DMS 273 treated with DMSO at 0.1 percent for 48 hours (cell line): ENCODE data around the gene STARD3.
"Not testable (repeated sequence)": the region's sequence is repeated elsewhere in the genome, so short reads cannot be mapped to it uniquely, and the experiment has no call there.

Source experiments
- DNase-seq: peaks from one replicate; lab custom pipeline; 2025; lab: John Stamatoyannopoulos, UW

The STARD3 gene

DNA sequence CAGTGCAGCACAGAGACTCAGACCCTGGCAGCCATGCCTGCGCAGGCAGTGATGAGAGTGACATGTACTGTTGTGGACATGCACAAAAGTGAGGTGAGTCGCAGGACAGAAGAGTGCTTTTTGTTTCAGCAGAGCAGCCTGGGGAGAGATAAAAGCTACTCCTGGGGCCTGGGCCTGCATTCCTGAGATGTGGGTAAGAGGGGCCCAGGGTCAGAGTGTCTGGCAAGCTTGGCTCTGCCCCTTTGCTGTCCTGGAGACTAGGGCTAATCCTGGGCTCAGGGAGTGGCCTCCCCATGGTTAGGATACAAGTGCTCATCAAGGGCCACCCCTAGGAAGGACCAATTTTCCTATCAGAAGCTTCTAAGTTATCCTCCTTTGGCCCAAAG is 58.1 kb downstream of the STARD3 start:
- no peak for DNase-seq

DNA sequence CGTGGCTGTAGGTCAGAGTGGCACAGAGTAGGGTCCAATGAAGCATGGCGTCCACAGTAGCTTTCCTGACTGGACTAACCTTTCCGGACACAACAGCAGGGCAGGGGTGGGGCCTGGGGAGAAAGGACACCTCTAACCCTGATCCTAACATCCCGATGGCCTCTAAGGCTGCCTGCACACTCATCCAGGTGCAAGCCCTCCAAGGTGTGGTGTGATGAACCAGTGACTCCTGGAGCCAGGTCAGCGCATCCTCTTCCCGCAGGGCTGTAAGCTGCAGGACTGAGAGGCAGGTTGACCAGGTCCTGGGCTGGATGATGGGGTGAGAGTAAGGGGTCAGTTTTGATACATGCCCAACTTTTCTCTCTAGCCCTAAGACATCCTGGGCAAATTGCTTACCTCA is 59.8 kb downstream of the STARD3 start:
- DNase-seq = no peak

DNA sequence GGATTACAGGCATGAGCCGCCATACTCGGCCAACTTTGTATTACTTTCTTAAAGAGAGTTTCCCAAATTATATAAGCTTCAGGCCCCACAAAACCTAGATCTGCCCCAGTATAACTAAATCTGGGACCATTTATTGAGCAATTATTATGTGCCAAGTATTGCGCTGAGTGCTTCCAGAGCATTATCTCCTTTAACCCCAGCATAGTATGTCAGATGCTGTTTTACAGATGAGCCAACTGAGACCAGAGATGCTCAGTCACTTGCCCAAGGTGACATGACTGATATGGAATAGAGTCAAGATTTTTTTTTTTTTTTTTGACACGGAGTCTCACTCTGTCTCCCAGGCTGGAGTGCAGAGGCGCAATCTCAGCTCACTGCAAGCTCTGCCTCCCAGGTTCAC is 61.0 kb downstream of the STARD3 start:
- no peak for DNase-seq

- DNase-seq = not testable (repeated sequence)
These were observed 62.3 kb downstream of the STARD3 start for GRCh38 chr17:39699157-39699817.

- DNase-seq = no peak
These were observed 62.8 kb downstream of the STARD3 start, which contains the start of gene ERBB2 for GRCh38 chr17:39699818-39700147. ERBB2 (plus strand) TSS chr17:39700064; CDS start chr17:39700239, 175 bp downstream.

GRCh38 chr17:39700148-39700987 is 63.4 kb downstream of the STARD3 start:
- no peak for DNase-seq

DNA sequence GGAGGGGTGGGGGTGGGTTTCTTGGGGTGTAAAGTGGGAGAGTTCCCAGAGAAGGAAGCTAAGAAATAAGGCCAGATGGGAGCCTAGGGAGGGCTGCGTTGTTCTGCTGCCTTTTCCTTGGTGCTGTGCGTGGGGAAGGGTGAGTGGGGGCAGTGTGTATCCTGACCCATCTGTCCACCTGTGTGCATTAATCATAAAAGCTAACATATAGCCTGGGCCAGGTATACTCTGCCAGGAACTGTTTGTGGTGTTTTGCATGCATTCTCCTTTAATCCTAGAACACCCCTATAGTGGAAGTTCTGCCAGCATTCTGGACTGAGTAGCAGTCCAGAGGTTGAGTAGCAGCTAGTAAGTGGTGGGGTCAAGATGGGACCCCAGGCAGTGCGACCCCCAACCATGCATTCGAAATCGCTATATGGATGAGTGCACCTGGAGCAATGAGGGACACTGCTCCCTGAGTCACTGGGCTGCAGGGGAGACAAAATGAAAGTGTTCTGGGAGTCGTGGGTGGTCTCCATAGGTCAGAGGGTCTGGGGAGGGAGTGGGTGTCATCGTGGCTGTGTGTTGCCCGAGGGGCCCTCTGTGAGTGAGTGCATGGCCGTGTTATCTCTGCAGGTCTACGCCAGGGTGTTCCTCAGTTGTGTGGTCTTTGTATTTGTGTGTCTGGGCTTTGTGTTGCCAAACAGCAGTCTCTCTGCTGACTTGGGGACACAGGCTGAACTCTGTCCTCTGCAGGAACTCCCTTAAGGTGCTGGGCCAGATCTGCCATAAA is 64.3 kb downstream of the STARD3 start:
- DNase-seq = no peak

DNA sequence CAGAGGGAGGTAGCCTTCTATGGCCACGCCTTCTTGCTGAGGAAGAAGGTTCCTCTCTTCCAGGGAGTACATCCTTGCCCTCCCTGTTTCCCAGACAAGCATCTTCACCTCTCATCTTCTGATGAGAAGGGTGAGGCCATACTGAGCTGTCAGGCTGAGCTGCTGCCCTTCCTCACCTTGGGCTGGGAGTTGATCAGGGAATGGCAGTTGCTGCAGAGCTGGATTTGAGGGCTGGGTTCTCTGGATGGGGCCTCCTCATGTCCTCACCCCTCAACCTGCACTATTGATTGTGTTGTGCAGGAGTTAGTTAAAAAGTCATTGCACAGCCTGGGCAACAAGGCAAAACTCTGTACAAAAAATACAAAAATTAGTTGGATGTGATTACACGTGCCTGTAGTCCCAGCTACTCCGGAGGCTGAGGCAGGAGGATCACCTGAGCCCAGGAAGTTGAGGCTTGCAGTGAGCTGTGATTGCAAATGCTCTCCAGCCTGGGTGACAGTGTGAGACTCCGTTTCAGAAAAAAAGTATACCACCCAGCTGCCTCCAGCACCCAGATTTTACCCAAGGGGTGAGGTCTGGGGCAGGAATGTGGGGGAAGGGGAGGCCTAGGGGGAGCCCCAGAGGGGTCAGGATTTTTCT is 65.0 kb downstream of the STARD3 start:
- no peak for DNase-seq

GRCh38 chr17:39702901-39703893 is 66.3 kb downstream of the STARD3 start:
- DNase-seq = no peak

DNA sequence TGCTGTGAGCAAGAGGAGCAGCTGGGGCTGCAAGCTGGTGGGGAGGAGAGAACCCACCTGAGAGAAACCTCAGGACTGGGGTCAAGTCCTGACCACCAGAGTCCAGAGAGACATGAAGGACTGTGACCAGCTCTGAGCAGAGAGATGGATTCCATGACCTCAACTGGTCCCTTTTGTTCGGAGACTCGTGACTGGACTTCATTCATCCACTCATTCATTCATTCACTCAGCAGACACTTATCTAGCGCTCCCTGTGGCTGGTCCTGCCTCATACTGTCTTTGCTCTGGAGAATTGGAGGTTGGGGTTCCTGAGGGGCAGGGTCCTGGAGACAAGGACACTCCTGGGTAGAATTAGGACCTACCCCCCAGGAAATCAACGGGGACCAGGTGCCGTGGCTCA is 67.0 kb downstream of the STARD3 start:
- DNase-seq = no peak

DNA sequence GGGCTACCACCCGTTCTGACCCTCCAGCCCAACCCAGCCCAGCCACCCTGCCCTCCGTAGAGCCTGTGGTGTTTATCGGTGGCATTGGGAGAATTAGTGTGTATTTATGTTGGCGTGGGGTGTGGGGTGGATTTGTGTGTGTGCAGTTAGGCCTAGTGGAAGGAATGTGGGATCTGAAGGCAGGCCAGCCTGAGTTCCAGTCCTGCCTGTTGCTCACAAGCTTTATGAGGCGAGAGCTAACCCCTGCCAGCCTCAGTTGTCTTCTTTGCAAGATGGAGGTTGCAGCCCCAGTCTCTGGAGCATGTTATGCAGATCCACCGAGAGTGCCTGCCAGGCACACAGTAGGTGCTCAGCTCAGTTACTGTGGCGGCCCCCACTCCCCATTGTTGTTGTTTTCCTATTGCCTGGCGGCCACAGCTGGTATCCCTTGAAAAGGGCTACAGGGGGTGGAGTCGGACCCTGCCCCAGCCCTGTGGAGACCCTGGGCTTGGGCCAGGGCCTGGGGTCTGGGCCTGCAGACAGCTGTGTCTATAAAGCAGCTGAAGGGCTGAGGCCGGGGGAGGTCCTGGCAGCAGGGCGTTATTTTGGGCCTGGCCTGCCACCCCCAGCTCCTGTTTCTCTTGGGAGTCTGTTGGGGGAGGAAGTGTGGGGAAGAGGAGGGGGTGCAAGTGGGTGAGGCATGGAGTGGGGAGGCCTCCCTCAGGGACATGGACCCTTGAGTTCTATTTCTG is 68.0 kb downstream of the STARD3 start:
- no peak for DNase-seq

DNA sequence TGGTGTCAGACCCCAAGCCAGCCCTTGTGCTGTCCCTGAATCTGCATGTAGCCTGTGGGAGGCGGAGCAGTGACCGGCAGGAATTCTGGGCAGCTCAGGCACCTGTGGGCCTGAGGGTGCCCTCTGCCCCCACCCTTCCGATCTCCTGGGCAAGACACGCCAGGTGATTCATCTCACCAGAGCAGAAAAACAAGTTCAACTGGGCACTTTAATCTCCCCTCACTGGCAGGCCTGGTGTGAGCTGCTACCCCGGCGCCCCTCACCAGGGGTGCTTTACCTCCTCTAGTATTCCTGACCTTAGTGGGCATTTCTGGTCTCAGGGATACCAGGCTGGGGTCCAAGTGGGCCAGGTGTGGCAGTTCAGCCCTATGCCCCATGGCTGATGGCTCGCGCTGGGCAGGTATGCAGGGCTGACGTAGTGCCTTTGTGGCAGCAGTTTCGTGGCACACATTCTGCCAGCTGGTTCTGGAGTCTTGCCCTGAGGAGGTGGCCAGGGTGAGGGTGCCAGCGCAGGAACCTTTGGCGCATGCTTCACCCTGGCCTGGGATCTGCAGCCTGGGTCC is 68.9 kb downstream of the STARD3 start:
- no peak for DNase-seq

DNA sequence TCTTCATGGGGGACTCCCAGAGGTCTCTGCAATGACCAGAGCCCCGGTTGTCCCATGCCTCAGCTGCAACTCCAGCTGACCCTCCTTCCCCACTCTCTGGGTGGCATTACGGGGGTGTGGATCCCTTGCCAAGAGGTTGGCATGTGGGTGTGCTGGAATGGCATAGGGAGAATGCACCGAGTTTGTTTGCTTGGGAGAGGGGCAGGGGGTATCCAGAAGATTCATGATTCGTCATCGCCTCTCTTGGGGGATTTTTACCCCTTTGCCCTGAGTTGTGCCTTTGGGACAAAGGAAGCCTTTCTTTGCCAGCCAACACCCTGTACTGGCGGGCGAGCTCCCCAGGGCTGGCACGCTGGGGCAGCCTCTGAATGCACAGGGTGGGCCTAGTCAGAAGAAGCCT is 69.4 kb downstream of the STARD3 start:
- DNase-seq = no peak

DNA sequence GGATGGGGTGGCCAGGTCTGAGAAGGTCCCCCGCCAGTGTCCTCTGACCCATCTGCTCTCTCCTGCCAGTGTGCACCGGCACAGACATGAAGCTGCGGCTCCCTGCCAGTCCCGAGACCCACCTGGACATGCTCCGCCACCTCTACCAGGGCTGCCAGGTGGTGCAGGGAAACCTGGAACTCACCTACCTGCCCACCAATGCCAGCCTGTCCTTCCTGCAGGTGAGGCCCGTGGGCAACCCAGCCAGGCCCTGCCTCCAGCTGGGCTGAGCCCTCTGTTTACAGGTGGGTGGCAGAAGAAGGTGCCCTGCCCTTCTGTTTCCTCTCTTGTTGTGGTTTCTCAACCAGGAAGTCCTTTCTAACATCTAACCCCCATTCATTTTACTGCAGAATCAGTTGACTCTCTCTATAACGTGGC is 70.0 kb downstream of the STARD3 start:
- DNase-seq = no peak

GRCh38 chr17:39709319-39709997 is 72.5 kb downstream of the STARD3 start:
- DNase-seq = no peak

GRCh38 chr17:39709998-39710964 is 73.3 kb downstream of the STARD3 start:
- no peak for DNase-seq

GRCh38 chr17:39711071-39711470 is 74.1 kb downstream of the STARD3 start:
- not testable (repeated sequence) for DNase-seq

GRCh38 chr17:39711851-39712250 is 74.9 kb downstream of the STARD3 start:
- no peak for DNase-seq
